Measurements from ENCODE around the gene MRTO4.

MRTO4 gene

GRCh38 chr1:19308509-19308907 lies 56.9 kb downstream of the MRTO4 start:
- H3K4me3 ChIP-seq (ENCODE audit: low read length), result no peak overlapping the region
- TF ChIP-seq CTCF (conservative IDR thresholded peaks at IDR 0.05; ENCODE audit: low read depth, low read length), result no peak
- DNase-seq (ENCODE audit: low read depth), result no peak

GRCh38 chr1:19309123-19309813 lies 57.7 kb downstream of the MRTO4 start:
- H3K4me3 ChIP-seq (ENCODE audit: low read length), result no peak overlapping the region
- DNase-seq (ENCODE audit: low read depth), result peak; percentile 54
- no peak for TF ChIP-seq CTCF (conservative IDR thresholded peaks at IDR 0.05; ENCODE audit: low read depth, low read length)
